ENCODE measurements around the gene OR5M8.

The OR5M8 gene

GRCh38 chr11:56495117-56495516, 3.9 kb upstream of the OR5M8 start:
- Histone ChIP-seq H3K4me3 (replicated peaks; ENCODE audit: insufficient read depth, low read length) (no peak overlapping the region), H3K27me3 (ENCODE audit: insufficient read depth, poor library complexity, severe bottlenecking) (no peaks in the 10 kb centered on the region), H3K27ac (replicated peaks) (no peak overlapping the region)
- DNase-seq (ENCODE audit: low read depth in 1 of 2, low spot score in 1 of 2), result no peak
- TF ChIP-seq SPI1 (IDR thresholded peaks at IDR 0.05; ENCODE audit: borderline replicate concordance, low read depth) (no peak), CTCF (IDR thresholded peaks at IDR 0.05; ENCODE audit: insufficient read depth, low read length) (no peak), GABPA (IDR thresholded peaks at IDR 0.05; ENCODE audit: low read depth) (no peak), POLR2AphosphoS5 (IDR thresholded peaks at IDR 0.05; ENCODE audit: low read depth) (no peak), REST (IDR thresholded peaks at IDR 0.05; ENCODE audit: insufficient replicate concordance, low read depth) (no peak)

GRCh38 chr11:56486801-56487200, 4.4 kb downstream of the OR5M8 start:
- Histone ChIP-seq H3K27ac (replicated peaks) (no peak overlapping the region), H3K27me3 (ENCODE audit: insufficient read depth, poor library complexity, severe bottlenecking) (no peaks in the 10 kb centered on the region), H3K4me3 (replicated peaks; ENCODE audit: insufficient read depth, low read length) (no peak overlapping the region)
- TF ChIP-seq CTCF (IDR thresholded peaks at IDR 0.05; ENCODE audit: insufficient read depth, low read length) (no peak), REST (IDR thresholded peaks at IDR 0.05; ENCODE audit: insufficient replicate concordance, low read depth) (no peak), SPI1 (IDR thresholded peaks at IDR 0.05; ENCODE audit: borderline replicate concordance, low read depth) (no peak), GABPA (IDR thresholded peaks at IDR 0.05; ENCODE audit: low read depth) (no peak), POLR2AphosphoS5 (IDR thresholded peaks at IDR 0.05; ENCODE audit: low read depth) (no peak)
- no peak for DNase-seq (ENCODE audit: low read depth in 1 of 2, low spot score in 1 of 2)

- Histone ChIP-seq H3K27me3 (ENCODE audit: insufficient read depth, poor library complexity, severe bottlenecking) (no peaks in the 10 kb centered on the region), H3K4me3 (replicated peaks; ENCODE audit: insufficient read depth, low read length) (no peak overlapping the region), H3K27ac (replicated peaks) (no peak overlapping the region)
- TF ChIP-seq SPI1 (IDR thresholded peaks at IDR 0.05; ENCODE audit: borderline replicate concordance, low read depth) (no peak), POLR2AphosphoS5 (IDR thresholded peaks at IDR 0.05; ENCODE audit: low read depth) (no peak), CTCF (IDR thresholded peaks at IDR 0.05; ENCODE audit: insufficient read depth, low read length) (no peak), GABPA (IDR thresholded peaks at IDR 0.05; ENCODE audit: low read depth) (no peak), REST (IDR thresholded peaks at IDR 0.05; ENCODE audit: insufficient replicate concordance, low read depth) (no peak)
- no peak for DNase-seq (ENCODE audit: low read depth in 1 of 2, low spot score in 1 of 2)
Measured at GRCh38 chr11:56474729-56475235, 16.4 kb downstream of the OR5M8 start.

Data from HL-60 (cell line).